CD4-positive, alpha-beta T cell treated with Interleukin-6 at 100 ng/mL for 8 hours (primary cell): ENCODE measurements around the gene P2RY11.

ENCODE experiments used
- DNase-seq: peaks from one replicate; pipeline ENCODE4 v3.0.0-alpha.2; 2020; ENCODE audit warnings: mixed read lengths, low spot score

Gene P2RY11

GRCh38 chr19:10111405-10111811, at the start of gene P2RY11:
P2RY11 (plus strand) TSS chr19:10111693; CDS start chr19:10111722, 29 bp downstream.
- no peak for DNase-seq

- no peak for DNase-seq
Observed at GRCh38 chr19:10061717-10062310, 49.7 kb upstream of the P2RY11 start.

- DNase-seq, result no peak
Observed at GRCh38 chr19:10068205-10068604, 43.3 kb upstream of the P2RY11 start.

- DNase-seq, result no peak
Observed at GRCh38 chr19:10069046-10069445, 42.4 kb upstream of the P2RY11 start.

GRCh38 chr19:10070730-10071446, 40.6 kb upstream of the P2RY11 start:
- DNase-seq, result no peak

GRCh38 chr19:10074153-10074552, 37.3 kb upstream of the P2RY11 start:
- DNase-seq, result peak; percentile 36

- no peak for DNase-seq
Observed at GRCh38 chr19:10076535-10076934, 35.0 kb upstream of the P2RY11 start.

GRCh38 chr19:10078329-10078728, 33.2 kb upstream of the P2RY11 start:
- DNase-seq, result no peak

GRCh38 chr19:10079031-10079453, 32.5 kb upstream of the P2RY11 start:
- DNase-seq, result no peak

- no peak for DNase-seq
Observed at GRCh38 chr19:10083911-10084310, 27.6 kb upstream of the P2RY11 start.

GRCh38 chr19:10084803-10085202, 26.7 kb upstream of the P2RY11 start:
- DNase-seq, result no peak

- peak; percentile 83 for DNase-seq
Observed at GRCh38 chr19:10085641-10086590, 25.6 kb upstream of the P2RY11 start, which contains the start of gene SHFL. SHFL (plus strand) TSS chr19:10086317; CDS start chr19:10086428, 111 bp downstream.

- no peak for DNase-seq
Observed at GRCh38 chr19:10086591-10087192, 24.8 kb upstream of the P2RY11 start.

- DNase-seq, result no peak
Observed at GRCh38 chr19:10087296-10088061, 24.0 kb upstream of the P2RY11 start.

- no peak for DNase-seq
Observed at GRCh38 chr19:10088949-10089554, 22.4 kb upstream of the P2RY11 start.

- DNase-seq, result no peak
Observed at GRCh38 chr19:10089801-10090375, 21.6 kb upstream of the P2RY11 start.

GRCh38 chr19:10091370-10091687, 20.2 kb upstream of the P2RY11 start:
- no peak for DNase-seq

GRCh38 chr19:10091895-10092641, 19.4 kb upstream of the P2RY11 start:
- DNase-seq, result no peak

GRCh38 chr19:10092648-10093294, 18.7 kb upstream of the P2RY11 start:
- DNase-seq, result no peak
